ENCODE results near the gene PTPRD. TPM values are rescaled to one million over a fixed set of nuclear protein-coding genes. Genes with fewer than 3 reads are reported as not detected.

PTPRD gene
- total and polyA plus RNA-seq, 5 donors from 2014 or later = 0.47 TPM; not detected in 4

DNA sequence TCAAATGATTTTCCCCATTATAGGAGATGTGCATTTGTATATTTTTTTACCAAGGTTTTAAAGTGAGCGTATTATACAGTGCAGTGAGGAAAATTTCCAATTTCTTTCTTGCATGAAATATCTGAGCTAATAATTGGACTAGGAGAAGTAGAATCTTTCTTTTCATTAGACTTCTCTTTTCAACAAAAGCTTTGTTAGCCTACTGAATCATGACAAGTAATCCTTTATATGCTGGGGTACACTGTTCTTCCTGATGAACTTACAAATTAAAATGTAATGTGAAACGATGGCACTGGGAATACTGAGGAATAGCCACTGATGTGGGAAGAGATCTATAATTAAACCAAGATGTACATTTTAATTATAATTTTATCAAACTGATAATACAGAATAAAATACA, 829.6 kb downstream of the PTPRD start:
- H3K36me3 Mint-ChIP-seq = no peaks in the 10 kb centered on the region
- H3K9me3 Mint-ChIP-seq = peaks cover 0 to 8% (median 0%) of the 10 kb centered on the region in 7 donors
- Histone ChIP-seq H3K27me3 (ENCODE audit: control insufficient read depth, insufficient read depth, low read length) (no peaks in the 10 kb centered on the region), H3K27ac (ENCODE audit: insufficient read depth, low read length, poor library complexity, severe bottlenecking) (no peak overlapping the region), H3K9me3 (ENCODE audit: control insufficient read depth in 2 of 2, low read length in 2 of 2) (no peaks in the 10 kb centered on the region), H3K4me3 (ENCODE audit: low read depth, low read length) (no peak overlapping the region), H3K4me1 (ENCODE audit: control insufficient read depth, insufficient read depth, low read length, poor library complexity, severe bottlenecking) (no peaks in the 10 kb centered on the region), H3K36me3 (ENCODE audit: control insufficient read depth, insufficient read depth, low read length) (no peaks in the 10 kb centered on the region)
- no peak for DNase-seq
- H3K27me3 Mint-ChIP-seq = no peaks in the 10 kb centered on the region
- ATAC-seq (ENCODE audit: low read depth in 2 of 2) = no peak
- no peak overlapping the region for H3K4me3 Mint-ChIP-seq
- no peak overlapping the region for H3K27ac Mint-ChIP-seq
- no peaks in the 10 kb centered on the region for H3K4me1 Mint-ChIP-seq

DNA sequence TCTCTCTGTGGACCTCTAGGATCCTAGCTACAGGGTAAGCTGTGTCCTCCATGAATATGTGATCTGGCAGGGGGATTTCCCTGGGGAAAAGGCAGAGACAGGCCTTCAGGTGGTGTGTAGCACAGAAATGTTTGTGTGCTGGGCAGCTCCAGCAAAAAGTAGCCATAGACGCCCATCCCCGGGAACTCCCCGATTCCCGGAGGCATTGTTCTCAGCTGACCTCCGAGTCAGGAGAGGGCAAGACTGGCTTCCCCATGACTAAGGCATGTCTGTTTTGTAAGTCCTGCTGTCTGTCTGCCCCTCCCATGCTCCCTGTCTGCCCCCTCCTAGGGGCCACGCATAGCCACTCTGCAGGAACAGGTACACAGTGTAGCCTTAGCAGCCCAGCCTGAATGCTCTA, 834.5 kb downstream of the PTPRD start:
- Mint-ChIP-seq H3K27me3 (no peaks in the 10 kb centered on the region), H3K36me3 (no peaks in the 10 kb centered on the region), H3K27ac (no peak overlapping the region), H3K9me3 (peaks cover 0 to 19% (median 7%) of the 10 kb centered on the region in 7 donors), H3K4me1 (no peaks in the 10 kb centered on the region), H3K4me3 (no peak overlapping the region)
- Histone ChIP-seq H3K36me3 (ENCODE audit: control insufficient read depth, insufficient read depth, low read length) (no peaks in the 10 kb centered on the region), H3K27me3 (ENCODE audit: control insufficient read depth, insufficient read depth, low read length) (no peaks in the 10 kb centered on the region), H3K9me3 (ENCODE audit: control insufficient read depth in 2 of 2, low read length in 2 of 2) (peaks cover 0 to 2% of the 10 kb centered on the region in 2 experiments), H3K27ac (ENCODE audit: insufficient read depth, low read length, poor library complexity, severe bottlenecking) (no peak overlapping the region), H3K4me3 (ENCODE audit: low read depth, low read length) (no peak overlapping the region), H3K4me1 (ENCODE audit: control insufficient read depth, insufficient read depth, low read length, poor library complexity, severe bottlenecking) (no peaks in the 10 kb centered on the region)
- ATAC-seq (ENCODE audit: low read depth in 2 of 2) (no peak), DNase-seq (no peak)

DNA sequence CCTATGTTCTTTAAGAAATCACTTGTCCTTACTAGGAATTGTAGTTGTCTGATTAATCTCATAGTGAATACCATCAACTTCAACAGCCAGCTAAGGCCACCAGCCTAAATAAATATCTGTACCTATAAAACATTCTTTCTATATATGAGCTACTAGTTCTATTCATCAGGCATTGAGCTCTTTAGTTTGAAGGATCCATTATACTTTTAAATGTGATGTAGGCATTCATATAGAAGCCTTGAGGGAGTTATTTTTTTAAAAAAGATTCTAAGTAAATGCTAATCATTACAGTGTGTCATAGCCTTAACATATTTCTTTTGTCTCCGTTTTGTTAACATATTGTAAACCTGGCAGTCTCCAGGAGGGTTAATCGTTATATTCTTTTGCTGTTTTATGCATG, 838.3 kb downstream of the PTPRD start:
- Mint-ChIP-seq H3K9me3 (peaks cover 1 to 26% (median 9%) of the 10 kb centered on the region in 7 donors), H3K4me3 (no peak overlapping the region)

DNA sequence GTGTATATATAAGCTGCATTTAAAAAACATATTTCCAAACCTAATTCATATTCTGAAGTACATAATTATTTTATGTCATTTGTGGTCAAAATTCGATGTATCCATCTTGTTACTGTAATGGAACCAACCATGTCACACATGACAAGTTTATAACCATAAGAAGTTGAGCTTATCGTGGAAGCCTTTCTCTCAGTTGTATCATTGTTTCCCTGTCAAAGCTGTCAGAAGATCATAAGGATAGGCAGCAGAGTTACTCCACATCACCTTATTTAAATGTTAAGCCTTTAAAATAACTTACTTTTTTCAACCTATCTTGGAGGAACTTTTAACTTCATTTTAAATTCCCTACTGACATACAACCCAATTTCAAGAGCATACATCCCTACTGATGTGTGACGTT, 841.5 kb downstream of the PTPRD start:
- H3K4me3 ChIP-seq (ENCODE audit: low read depth, low read length) = no peak overlapping the region
- H3K27ac ChIP-seq (ENCODE audit: insufficient read depth, low read length, poor library complexity, severe bottlenecking) = no peak overlapping the region
- H3K4me3 Mint-ChIP-seq = peak overlapping the region in 1 of 4 donors; percentile 2

More for the DNA sequence above, 838.3 kb downstream of the PTPRD start:
- H3K27ac Mint-ChIP-seq = no peak overlapping the region
- Histone ChIP-seq H3K36me3 (ENCODE audit: control insufficient read depth, insufficient read depth, low read length) (no peaks in the 10 kb centered on the region), H3K4me1 (ENCODE audit: control insufficient read depth, insufficient read depth, low read length, poor library complexity, severe bottlenecking) (no peaks in the 10 kb centered on the region), H3K27me3 (ENCODE audit: control insufficient read depth, insufficient read depth, low read length) (no peaks in the 10 kb centered on the region), H3K27ac (ENCODE audit: insufficient read depth, low read length, poor library complexity, severe bottlenecking) (no peak overlapping the region), H3K9me3 (ENCODE audit: control insufficient read depth in 2 of 2, low read length in 2 of 2) (peaks cover 2 to 4% of the 10 kb centered on the region in 2 experiments), H3K4me3 (ENCODE audit: low read depth, low read length) (no peak overlapping the region)
- no peaks in the 10 kb centered on the region for H3K4me1 Mint-ChIP-seq
- DNase-seq = no peak
- H3K36me3 Mint-ChIP-seq = no peaks in the 10 kb centered on the region
- H3K27me3 Mint-ChIP-seq = no peaks in the 10 kb centered on the region
- no peak for ATAC-seq (ENCODE audit: low read depth in 2 of 2)

DNA sequence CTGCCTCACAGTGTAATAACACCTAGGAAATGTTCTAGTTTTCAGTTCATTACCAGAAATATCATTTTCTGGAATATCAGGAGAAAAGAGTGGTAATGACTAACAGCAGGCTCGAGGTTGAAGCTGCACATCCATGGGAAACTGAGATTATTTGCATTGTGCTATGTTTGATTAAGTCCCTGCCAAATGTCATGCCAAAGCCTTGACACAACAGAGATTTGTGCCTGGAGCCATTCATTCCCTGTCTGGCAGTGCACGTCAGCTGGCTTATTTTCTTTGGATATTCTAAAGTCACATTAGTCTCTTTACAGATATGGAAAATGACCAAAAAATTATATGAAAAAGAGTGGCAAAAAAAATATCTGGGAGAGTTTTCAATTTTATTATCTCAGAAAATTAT, 848.0 kb downstream of the PTPRD start:
- H3K27me3 Mint-ChIP-seq = no peaks in the 10 kb centered on the region
- ATAC-seq (ENCODE audit: low read depth in 2 of 2) (no peak), DNase-seq (no peak)
- no peaks in the 10 kb centered on the region for H3K36me3 ChIP-seq (ENCODE audit: control insufficient read depth, insufficient read depth, low read length)
- no peaks in the 10 kb centered on the region for H3K36me3 Mint-ChIP-seq
- no peaks in the 10 kb centered on the region for H3K4me1 ChIP-seq (ENCODE audit: control insufficient read depth, insufficient read depth, low read length, poor library complexity, severe bottlenecking)
- H3K27ac ChIP-seq (ENCODE audit: insufficient read depth, low read length, poor library complexity, severe bottlenecking) = no peak overlapping the region
- H3K4me3 Mint-ChIP-seq = no peak overlapping the region
- H3K27ac Mint-ChIP-seq = no peak overlapping the region
- H3K27me3 ChIP-seq (ENCODE audit: control insufficient read depth, insufficient read depth, low read length) = no peaks in the 10 kb centered on the region
- H3K4me1 Mint-ChIP-seq = no peaks in the 10 kb centered on the region
- no peaks in the 10 kb centered on the region for H3K9me3 ChIP-seq (ENCODE audit: control insufficient read depth in 2 of 2, low read length in 2 of 2)
- H3K4me3 ChIP-seq (ENCODE audit: low read depth, low read length) = no peak overlapping the region
- peaks cover 2 to 15% (median 6%) of the 10 kb centered on the region in 7 donors for H3K9me3 Mint-ChIP-seq

More for the DNA sequence above, 841.5 kb downstream of the PTPRD start:
- Histone ChIP-seq H3K36me3 (ENCODE audit: control insufficient read depth, insufficient read depth, low read length) (no peaks in the 10 kb centered on the region), H3K9me3 (ENCODE audit: control insufficient read depth in 2 of 2, low read length in 2 of 2) (peaks cover 0 to 4% of the 10 kb centered on the region in 2 experiments), H3K4me1 (ENCODE audit: control insufficient read depth, insufficient read depth, low read length, poor library complexity, severe bottlenecking) (no peaks in the 10 kb centered on the region), H3K27me3 (ENCODE audit: control insufficient read depth, insufficient read depth, low read length) (no peaks in the 10 kb centered on the region)
- Mint-ChIP-seq H3K4me1 (no peaks in the 10 kb centered on the region), H3K27ac (no peak overlapping the region), H3K9me3 (peaks cover 2 to 16% (median 8%) of the 10 kb centered on the region in 7 donors), H3K36me3 (no peaks in the 10 kb centered on the region), H3K27me3 (no peaks in the 10 kb centered on the region)
- no peak for ATAC-seq (ENCODE audit: low read depth in 2 of 2)
- DNase-seq = no peak

DNA sequence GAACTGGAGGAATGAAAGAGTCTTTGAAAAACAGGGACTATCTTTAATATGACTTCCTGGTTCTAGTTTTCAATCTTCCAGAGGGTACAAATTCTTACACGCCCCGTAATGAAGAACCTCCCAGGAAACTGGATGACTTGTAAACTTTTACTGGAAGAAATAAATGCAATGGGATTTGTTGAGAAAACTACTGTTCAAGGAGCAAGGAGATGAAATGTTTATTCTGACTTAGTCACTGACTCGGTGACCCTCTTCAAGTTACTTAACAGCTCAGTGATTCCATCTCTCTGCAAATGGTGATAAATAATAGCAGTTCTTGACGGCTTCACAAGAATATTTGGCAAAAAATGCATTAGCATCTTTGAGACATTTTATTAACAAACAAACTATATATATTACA, 858.6 kb downstream of the PTPRD start:
- Histone ChIP-seq H3K9me3 (ENCODE audit: control insufficient read depth in 2 of 2, low read length in 2 of 2) (no peaks in the 10 kb centered on the region), H3K27me3 (ENCODE audit: control insufficient read depth, insufficient read depth, low read length) (no peaks in the 10 kb centered on the region), H3K36me3 (ENCODE audit: control insufficient read depth, insufficient read depth, low read length) (no peaks in the 10 kb centered on the region), H3K27ac (ENCODE audit: insufficient read depth, low read length, poor library complexity, severe bottlenecking) (no peak overlapping the region), H3K4me3 (ENCODE audit: low read depth, low read length) (no peak overlapping the region), H3K4me1 (ENCODE audit: control insufficient read depth, insufficient read depth, low read length, poor library complexity, severe bottlenecking) (no peaks in the 10 kb centered on the region)
- Mint-ChIP-seq H3K27ac (no peak overlapping the region), H3K4me3 (no peak overlapping the region), H3K9me3 (peaks cover 0 to 10% (median 2%) of the 10 kb centered on the region in 7 donors), H3K4me1 (no peaks in the 10 kb centered on the region), H3K36me3 (no peaks in the 10 kb centered on the region), H3K27me3 (no peaks in the 10 kb centered on the region)
- DNase-seq (no peak), ATAC-seq (ENCODE audit: low read depth in 2 of 2) (no peak)

DNA sequence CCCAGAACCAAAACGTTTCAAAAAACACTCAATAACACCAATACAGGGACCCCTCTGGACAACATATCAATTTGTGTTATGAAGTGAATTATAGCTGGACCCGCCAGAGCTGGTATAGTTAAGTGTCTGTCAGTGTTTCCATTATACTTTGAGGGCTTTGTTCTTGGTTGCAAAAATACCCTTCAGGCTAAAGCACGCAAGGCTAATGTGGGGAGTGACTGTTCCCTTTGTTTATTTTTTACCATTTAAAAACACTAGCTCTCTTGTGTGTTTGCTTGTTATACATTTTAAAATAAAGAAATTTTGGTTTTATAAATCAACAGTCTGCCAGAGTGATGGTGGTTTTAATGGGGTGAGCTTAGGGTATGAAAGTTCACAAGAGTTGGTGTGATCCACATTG, 859.5 kb downstream of the PTPRD start:
- Histone ChIP-seq H3K36me3 (ENCODE audit: control insufficient read depth, insufficient read depth, low read length) (no peaks in the 10 kb centered on the region), H3K27ac (ENCODE audit: insufficient read depth, low read length, poor library complexity, severe bottlenecking) (no peak overlapping the region), H3K27me3 (ENCODE audit: control insufficient read depth, insufficient read depth, low read length) (no peaks in the 10 kb centered on the region), H3K4me1 (ENCODE audit: control insufficient read depth, insufficient read depth, low read length, poor library complexity, severe bottlenecking) (no peaks in the 10 kb centered on the region), H3K9me3 (ENCODE audit: control insufficient read depth in 2 of 2, low read length in 2 of 2) (no peaks in the 10 kb centered on the region), H3K4me3 (ENCODE audit: low read depth, low read length) (no peak overlapping the region)
- H3K27ac Mint-ChIP-seq = no peak overlapping the region
- ATAC-seq (ENCODE audit: low read depth in 2 of 2) (no peak), DNase-seq (no peak)
- no peaks in the 10 kb centered on the region for H3K36me3 Mint-ChIP-seq
- H3K4me1 Mint-ChIP-seq = no peaks in the 10 kb centered on the region
- no peak overlapping the region for H3K4me3 Mint-ChIP-seq
- H3K27me3 Mint-ChIP-seq = no peaks in the 10 kb centered on the region
- H3K9me3 Mint-ChIP-seq = peaks cover 0 to 11% (median 3%) of the 10 kb centered on the region in 7 donors

DNA sequence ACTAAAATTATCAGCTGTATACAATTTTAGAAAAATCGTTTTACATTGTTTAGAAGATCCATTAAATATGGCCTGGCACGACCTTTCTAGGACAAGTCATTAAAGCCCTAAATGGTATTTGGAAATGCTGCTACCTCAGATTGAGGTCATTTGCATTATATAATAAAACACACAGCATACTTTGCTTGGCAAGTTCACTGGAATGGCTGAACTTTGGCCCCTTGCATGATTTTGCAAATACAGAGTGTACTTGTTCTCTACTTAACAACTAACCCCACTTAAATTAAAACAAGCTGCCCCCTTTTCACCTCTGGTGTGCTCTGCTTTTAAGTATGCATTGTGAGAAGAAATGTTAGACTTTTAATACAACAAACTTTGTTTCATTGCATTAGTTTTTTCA, 860.1 kb downstream of the PTPRD start:
- ATAC-seq (ENCODE audit: low read depth in 2 of 2) (no peak), DNase-seq (no peak)
- Mint-ChIP-seq H3K4me3 (no peak overlapping the region), H3K9me3 (peaks cover 0 to 9% (median 2%) of the 10 kb centered on the region in 7 donors), H3K27ac (no peak overlapping the region), H3K36me3 (no peaks in the 10 kb centered on the region), H3K27me3 (no peaks in the 10 kb centered on the region), H3K4me1 (no peaks in the 10 kb centered on the region)
- H3K9me3 ChIP-seq (ENCODE audit: control insufficient read depth in 2 of 2, low read length in 2 of 2) = no peaks in the 10 kb centered on the region
- H3K27me3 ChIP-seq (ENCODE audit: control insufficient read depth, insufficient read depth, low read length) = no peaks in the 10 kb centered on the region
- no peaks in the 10 kb centered on the region for H3K4me1 ChIP-seq (ENCODE audit: control insufficient read depth, insufficient read depth, low read length, poor library complexity, severe bottlenecking)
- H3K4me3 ChIP-seq (ENCODE audit: low read depth, low read length) = no peak overlapping the region
- no peak overlapping the region for H3K27ac ChIP-seq (ENCODE audit: insufficient read depth, low read length, poor library complexity, severe bottlenecking)
- no peaks in the 10 kb centered on the region for H3K36me3 ChIP-seq (ENCODE audit: control insufficient read depth, insufficient read depth, low read length)
